Stimulated activated CD8-positive, alpha-beta memory T cell treated with anti-CD3 and anti-CD28 coated beads, Interleukin-15, amount 100 ng/mL, for 4 hours (primary cell): Measurements from ENCODE around the gene VWA5B2.

ENCODE experiments used
- DNase-seq, 2 donors: peaks; one replicate each; pipeline ENCODE4 v3.0.0-alpha.2; 2020; ENCODE audit warnings: low read depth in 2 of 2

Gene VWA5B2

GRCh38 chr3:184275961-184276910 lies 46.9 kb downstream of the VWA5B2 start, which contains the start of gene ECE2:
ECE2 (plus strand) TSS chr3:184276022; CDS start chr3:184276154, 132 bp downstream.
- no peak for DNase-seq

GRCh38 chr3:184277366-184277765 lies 48.0 kb downstream of the VWA5B2 start:
- DNase-seq: no peak

DNA sequence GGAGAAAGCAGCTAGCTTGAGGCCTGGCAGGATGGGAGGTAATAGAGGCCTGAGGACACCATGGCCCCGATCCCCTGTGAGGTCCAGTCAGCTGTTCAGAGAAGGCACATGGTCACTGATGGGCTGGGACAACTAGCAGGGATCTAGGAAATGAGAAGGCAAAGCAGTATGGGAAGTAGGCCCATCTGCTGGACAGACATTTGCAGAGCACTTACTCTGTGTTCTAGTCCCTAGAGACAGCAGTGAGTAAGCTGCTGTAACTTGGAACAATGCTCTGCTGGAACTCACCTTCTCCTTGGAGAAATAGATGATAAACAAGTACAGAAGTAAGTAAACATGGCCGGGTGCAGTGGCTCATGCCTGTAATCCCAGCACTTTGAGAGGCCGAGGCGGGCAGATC lies 53.6 kb downstream of the VWA5B2 start:
- no peak for DNase-seq

DNA sequence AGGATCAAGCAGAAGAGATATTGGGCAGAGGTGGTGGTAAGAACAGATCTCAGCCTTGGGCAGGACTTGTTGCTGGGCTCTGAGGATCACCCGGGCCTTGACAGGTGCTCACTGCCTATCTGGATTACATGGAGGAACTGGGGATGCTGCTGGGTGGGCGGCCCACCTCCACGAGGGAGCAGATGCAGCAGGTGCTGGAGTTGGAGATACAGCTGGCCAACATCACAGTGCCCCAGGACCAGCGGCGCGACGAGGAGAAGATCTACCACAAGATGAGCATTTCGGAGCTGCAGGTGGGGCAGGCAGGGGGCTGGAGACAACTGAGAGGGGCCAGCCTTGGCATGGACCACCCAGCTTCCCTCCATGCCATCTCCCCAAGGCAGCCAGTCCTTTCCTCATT lies 54.3 kb downstream of the VWA5B2 start:
- DNase-seq: no peak

- no peak for DNase-seq
These were observed 55.3 kb downstream of the VWA5B2 start for GRCh38 chr3:184284696-184285095.

DNA sequence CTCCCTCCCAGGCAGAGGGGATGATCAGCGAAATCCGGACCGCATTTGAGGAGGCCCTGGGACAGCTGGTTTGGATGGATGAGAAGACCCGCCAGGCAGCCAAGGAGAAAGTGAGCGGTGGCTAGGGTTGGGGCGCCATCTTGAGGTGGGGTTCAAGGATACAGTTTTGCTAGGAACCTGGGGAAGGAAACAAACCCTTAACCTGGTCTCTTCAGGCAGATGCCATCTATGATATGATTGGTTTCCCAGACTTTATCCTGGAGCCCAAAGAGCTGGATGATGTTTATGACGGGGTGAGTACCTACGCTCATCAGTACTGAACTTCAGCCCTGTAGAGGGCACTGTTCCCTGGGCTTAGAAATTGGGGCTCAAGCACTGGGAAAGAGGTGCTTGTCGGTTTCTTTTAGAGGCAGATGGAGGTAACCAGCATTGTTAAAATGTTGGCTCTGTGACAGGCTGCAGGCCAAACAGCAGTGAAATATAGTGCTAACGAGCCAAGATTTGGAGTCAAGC lies 60.1 kb downstream of the VWA5B2 start:
- DNase-seq: peak; percentile 22 to 24

DNA sequence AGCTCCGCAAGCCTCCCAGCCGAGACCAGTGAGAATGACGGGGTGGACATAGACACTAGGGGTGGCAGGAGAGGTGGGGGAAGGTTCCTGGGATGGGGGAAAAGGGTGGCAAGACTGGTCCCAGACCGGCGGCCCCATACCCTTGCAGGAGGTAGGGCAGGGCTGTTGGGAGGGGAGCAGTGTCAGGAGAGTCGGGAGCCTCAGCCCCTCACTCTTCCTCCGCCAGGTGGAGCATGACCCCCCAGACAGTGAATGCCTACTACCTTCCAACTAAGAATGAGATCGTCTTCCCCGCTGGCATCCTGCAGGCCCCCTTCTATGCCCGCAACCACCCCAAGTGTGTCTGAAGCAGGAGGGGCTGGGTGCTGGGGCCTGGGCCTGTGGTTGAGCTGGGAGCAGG lies 60.9 kb downstream of the VWA5B2 start:
- no peak for DNase-seq

GRCh38 chr3:184291044-184291737 lies 61.8 kb downstream of the VWA5B2 start:
- DNase-seq: no peak
